ENCODE results near the gene FZD2. TPM values are rescaled to one million over a fixed set of nuclear protein-coding genes. Genes with fewer than 3 reads are reported as not detected.
A peak's percentile ranks its signal among the peaks of the same experiment; 100 is the strongest.

The FZD2 gene
- total and polyA plus RNA-seq, 2 of the 13 experiments (the other 11 are each of a cell fraction or from before 2014, with no cell fraction given), result 0.07 to 0.13 TPM

DNA sequence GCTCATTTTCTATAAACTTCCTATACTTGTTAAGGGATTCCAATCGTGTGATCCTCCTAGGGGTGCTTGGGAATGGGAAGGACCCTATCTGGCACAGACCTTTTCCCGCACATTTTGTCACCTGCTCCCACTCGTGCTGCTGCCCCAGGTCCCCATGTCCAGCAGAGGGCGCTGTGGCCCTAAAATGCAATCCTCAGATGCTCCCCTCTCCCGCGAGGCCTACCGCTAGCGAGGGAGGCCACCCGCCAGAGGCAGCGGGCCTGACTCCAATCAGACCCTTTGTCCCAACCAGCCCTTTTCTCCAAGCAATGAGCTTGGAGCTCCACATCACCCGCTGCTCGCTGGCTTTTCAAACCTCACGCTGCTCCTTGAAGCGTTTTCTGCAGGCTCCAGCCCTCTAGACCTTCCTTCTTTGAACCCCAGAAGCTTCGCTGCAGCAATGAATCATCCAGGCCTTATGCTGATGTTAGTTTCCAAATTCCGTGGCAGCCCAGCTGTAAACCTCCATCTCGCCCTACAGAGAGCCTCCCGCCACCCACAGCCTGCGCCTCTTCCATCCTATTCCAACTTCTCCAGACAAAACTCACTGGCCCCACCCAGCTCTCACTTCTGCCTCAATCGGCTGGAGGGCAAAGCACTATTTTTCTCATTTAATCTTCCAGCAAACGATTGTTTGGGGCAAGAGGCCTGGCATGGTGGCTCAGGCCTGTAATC, 23.6 kb upstream of the FZD2 start (continued):
- TF ChIP-seq HOMEZ (CRISPR knock-in tag; IDR thresholded peaks at IDR 0.05; ENCODE audit: low read depth) (no peak), ZFY (CRISPR knock-in tag; IDR thresholded peaks at IDR 0.05) (peak; percentile 96), PCBP2 (optimal IDR thresholded peaks at IDR 0.05; ENCODE audit: low read depth, low read length, poor library complexity, severe bottlenecking) (no peak), IKZF5 (CRISPR knock-in tag; IDR thresholded peaks at IDR 0.05) (peak; percentile 77; the same call in 1 of the 2 replicates), TCF7L2 (IDR thresholded peaks at IDR 0.05; ENCODE audit: low read depth, low read length) (no peak), ZNF30 (CRISPR knock-in tag; IDR thresholded peaks at IDR 0.05) (no peak), ZNF335 (CRISPR knock-in tag; IDR thresholded peaks at IDR 0.05) (peak; percentile 70; the same call in 1 of the 2 replicates), ZNF607 (CRISPR knock-in tag; IDR thresholded peaks at IDR 0.05; ENCODE audit: borderline replicate concordance) (no peak; the same call in 1 of the 2 replicates), ZBTB43 (CRISPR knock-in tag; conservative IDR thresholded peaks at IDR 0.05) (no peak), ZMYM3 (CRISPR knock-in tag; IDR thresholded peaks at IDR 0.05) (peak; percentile 71; the same call in 1 of the 2 replicates), ZNF24 (IDR thresholded peaks at IDR 0.05) (no peak), ZNF841 (CRISPR knock-in tag; IDR thresholded peaks at IDR 0.05; ENCODE audit: borderline replicate concordance) (no peak), KDM3A (CRISPR knock-in tag; IDR thresholded peaks at IDR 0.05; ENCODE audit: low read depth) (peak; percentile 95), NONO (IDR thresholded peaks at IDR 0.05) (no peak), NONO (CRISPR knock-in tag; conservative IDR thresholded peaks at IDR 0.05) (0 out of 2 replicates have a peak, but pooled peaks have one; percentile 39), JDP2 (CRISPR knock-in tag; IDR thresholded peaks at IDR 0.05; ENCODE audit: borderline replicate concordance) (no peak), SRY (CRISPR knock-in tag; IDR thresholded peaks at IDR 0.05) (peak; percentile 78; the same call in 1 of the 2 replicates), RAD51 (IDR thresholded peaks at IDR 0.05; ENCODE audit: borderline replicate concordance) (no peak), IRF2 (CRISPR knock-in tag; IDR thresholded peaks at IDR 0.05) (peak; percentile 71), HNRNPK (IDR thresholded peaks at IDR 0.05; ENCODE audit: low read depth, low read length, poor library complexity, severe bottlenecking) (no peak), FOXO1 (CRISPR knock-in tag; IDR thresholded peaks at IDR 0.05) (peak; percentile 58), PTBP1 (IDR thresholded peaks at IDR 0.05; ENCODE audit: low read depth, low read length, poor library complexity, severe bottlenecking) (no peak), MTA3 (CRISPR knock-in tag; IDR thresholded peaks at IDR 0.05) (no peak)
- TF ChIP-seq, protein P1, sequence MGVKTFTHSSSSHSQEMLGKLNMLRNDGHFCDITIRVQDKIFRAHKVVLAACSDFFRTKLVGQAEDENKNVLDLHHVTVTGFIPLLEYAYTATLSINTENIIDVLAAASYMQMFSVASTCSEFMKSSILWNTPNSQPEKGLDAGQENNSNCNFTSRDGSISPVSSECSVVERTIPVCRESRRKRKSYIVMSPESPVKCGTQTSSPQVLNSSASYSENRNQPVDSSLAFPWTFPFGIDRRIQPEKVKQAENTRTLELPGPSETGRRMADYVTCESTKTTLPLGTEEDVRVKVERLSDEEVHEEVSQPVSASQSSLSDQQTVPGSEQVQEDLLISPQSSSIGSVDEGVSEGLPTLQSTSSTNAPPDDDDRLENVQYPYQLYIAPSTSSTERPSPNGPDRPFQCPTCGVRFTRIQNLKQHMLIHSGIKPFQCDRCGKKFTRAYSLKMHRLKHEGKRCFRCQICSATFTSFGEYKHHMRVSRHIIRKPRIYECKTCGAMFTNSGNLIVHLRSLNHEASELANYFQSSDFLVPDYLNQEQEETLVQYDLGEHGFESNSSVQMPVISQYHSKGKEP (CRISPR knock-in tag; IDR thresholded peaks at IDR 0.05), result peak; percentile 17; the same call in 1 of the 2 replicates
